AG09309 (cell line): ENCODE results near the gene CDH18.

Experiments
- DNase-seq: peaks from one replicate; pipeline ENCODE4 v3.0.0-alpha.2; 2010; ENCODE audit warnings: low read depth
- H3K4me3 ChIP-seq: 2 replicates; pipeline ENCODE4 v1.5.1; 2011; ENCODE audit warnings: mild to moderate bottlenecking, low read depth, low read length, moderate library complexity; ENCODE audit not compliant: control insufficient read depth
- TF ChIP-seq, protein P1 (sequence below): IDR thresholded peaks from 2 replicates; pipeline ENCODE4 v1.5.1; 2011; ENCODE audit warnings: mild to moderate bottlenecking, low read depth, low read length, inconsistent platforms; ENCODE audit not compliant: insufficient read depth, control insufficient read depth; ENCODE audit errors: missing control alignments

The CDH18 gene

DNA sequence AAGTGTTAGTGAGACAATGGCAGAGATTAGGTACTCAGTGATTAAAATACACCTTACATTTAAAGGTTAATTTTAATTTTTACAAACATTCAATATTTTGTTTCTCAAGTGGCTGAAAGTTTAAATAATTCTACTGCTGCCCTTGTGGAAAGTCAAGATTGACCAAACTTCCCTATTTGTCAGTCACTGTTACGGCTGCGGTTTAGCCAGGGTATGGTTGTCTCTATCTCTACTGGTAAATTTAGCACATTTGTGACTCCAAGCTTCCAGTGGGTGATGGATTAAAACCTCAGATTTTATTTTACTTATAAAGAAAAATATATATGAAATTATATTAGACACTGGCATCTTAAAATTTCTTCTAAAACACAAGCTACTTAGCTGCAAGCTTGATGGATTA, 368.4 kb downstream of the CDH18 start:
- TF ChIP-seq, protein P1, sequence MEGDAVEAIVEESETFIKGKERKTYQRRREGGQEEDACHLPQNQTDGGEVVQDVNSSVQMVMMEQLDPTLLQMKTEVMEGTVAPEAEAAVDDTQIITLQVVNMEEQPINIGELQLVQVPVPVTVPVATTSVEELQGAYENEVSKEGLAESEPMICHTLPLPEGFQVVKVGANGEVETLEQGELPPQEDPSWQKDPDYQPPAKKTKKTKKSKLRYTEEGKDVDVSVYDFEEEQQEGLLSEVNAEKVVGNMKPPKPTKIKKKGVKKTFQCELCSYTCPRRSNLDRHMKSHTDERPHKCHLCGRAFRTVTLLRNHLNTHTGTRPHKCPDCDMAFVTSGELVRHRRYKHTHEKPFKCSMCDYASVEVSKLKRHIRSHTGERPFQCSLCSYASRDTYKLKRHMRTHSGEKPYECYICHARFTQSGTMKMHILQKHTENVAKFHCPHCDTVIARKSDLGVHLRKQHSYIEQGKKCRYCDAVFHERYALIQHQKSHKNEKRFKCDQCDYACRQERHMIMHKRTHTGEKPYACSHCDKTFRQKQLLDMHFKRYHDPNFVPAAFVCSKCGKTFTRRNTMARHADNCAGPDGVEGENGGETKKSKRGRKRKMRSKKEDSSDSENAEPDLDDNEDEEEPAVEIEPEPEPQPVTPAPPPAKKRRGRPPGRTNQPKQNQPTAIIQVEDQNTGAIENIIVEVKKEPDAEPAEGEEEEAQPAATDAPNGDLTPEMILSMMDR = no peak
- DNase-seq = no peak
- H3K4me3 ChIP-seq = no peak overlapping the region

DNA sequence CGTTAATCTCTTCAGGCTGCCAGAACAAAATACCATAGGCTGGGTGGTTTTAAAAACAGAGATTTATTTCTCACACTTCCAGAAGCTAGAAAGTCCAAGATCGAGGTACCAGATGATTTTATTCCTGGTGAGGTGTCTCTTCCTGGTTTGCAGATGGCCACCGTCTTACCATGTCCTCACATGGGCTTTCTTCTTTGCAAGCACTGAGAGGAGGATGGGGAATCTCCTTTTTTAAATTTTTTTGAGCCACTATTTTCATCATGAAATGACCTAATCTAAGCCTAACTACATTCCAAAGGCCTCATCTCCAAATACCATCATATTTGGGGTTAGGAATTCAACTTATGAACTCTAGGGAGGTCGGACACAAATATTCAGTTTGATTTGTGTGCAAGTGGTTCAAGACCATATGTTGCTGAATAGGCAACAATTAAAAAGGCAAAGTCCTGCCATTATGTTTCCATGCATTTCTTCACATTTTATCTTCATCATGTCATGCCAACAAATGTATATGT, 371.2 kb downstream of the CDH18 start:
- H3K4me3 ChIP-seq = no peak overlapping the region
- TF ChIP-seq, protein P1 = no peak
- no peak for DNase-seq

DNA sequence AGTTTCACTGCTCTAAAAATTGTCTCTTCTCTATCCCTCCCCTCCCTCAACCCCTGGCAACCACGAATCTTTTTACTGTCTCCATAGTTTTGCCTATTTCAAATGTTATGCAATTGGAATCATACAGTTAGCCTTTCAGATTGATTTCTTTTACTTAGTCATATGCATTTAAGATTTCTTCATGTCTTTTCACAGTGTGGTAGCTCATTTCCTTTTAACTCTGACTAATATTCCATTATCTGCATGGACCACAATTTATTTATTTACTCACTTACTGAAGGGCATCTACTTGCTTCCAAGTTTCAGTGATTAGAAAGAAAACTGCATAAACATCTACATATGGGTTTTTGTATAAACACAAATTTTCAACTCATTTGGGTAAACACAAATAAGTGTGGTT, 372.3 kb downstream of the CDH18 start:
- no peak for DNase-seq
- no peak overlapping the region for H3K4me3 ChIP-seq
- TF ChIP-seq, protein P1 = no peak

DNA sequence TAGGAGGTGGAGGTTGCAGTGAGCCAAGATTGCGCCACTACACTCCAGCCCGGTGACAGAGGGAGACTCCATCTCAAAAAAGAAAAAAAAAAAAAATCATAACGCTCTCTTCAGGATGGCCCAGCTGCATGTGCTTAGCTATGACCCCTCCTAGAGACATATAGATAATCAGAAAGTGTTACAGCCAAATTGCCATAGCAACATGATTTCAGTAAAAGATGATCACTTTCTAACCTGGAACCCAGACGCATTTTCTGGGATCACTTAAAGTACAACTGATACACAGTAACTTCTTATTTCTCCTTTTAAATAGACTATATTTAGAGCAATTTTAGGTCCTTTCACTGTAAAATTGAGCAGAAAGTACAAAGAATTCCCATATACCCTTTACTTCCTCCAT, 372.9 kb downstream of the CDH18 start:
- DNase-seq = no peak
- no peak overlapping the region for H3K4me3 ChIP-seq
- TF ChIP-seq, protein P1 = no peak

DNA sequence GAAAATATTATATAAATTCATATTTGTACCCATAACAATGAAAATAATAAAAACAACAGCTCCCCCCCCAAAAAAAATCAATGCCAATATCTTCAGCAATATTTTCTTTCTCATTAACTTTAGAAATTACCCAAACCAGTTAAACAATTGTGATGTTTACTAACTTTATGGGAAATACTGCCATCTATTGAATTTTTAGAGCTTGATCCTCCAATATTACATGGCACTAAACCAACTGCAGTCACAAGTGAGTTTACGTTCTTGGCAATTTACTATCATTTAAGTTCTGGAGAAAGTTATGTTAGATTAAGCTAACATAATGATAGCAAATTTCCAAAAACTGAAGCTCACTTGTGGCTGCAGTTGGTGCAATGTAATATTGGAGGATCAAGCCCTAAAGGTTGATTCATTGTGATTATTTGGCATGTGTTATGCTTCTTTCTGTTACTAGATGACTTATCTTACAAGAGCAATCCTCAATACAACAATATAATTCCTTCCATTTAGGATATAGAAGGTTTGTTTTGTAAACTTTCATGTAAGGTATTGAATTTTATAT, 379.5 kb downstream of the CDH18 start:
- DNase-seq = no peak
- TF ChIP-seq, protein P1 = no peak

DNA sequence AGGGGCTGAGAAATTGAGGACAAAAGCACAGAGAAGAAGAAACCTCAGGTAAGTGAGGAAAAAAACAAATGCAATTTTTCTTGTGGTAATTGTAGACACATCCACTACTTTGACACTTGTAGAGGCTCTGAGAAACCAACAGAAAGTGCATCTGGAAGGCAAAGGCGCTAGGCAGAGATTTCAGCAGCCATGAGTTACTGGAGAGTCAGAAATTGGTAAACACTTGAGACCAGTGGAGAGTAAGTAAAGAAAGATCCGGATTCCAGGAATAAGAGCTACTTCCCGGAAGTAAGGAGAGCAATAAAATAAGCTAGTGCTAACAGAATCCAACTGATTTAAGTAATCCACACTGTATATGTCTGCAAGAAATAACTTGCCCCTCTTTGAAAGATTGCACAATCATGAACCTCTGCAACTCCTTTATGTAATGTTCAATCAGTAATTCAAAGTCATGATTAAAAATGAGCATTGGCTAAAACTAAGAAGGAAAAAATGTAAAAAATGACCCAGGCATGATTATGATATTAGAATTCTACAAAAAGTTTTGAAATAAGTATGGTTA, 382.1 kb downstream of the CDH18 start:
- no peak overlapping the region for H3K4me3 ChIP-seq
- TF ChIP-seq, protein P1 = no peak
- DNase-seq = no peak

More for the DNA sequence above, 379.5 kb downstream of the CDH18 start:
- no peak overlapping the region for H3K4me3 ChIP-seq
